Fibroblast of skin of right biceps (primary cell): ENCODE measurements around the gene AFG1L.
"Not testable (repeated sequence)": the region's sequence is repeated elsewhere in the genome, so short reads cannot be mapped to it uniquely, and the experiment has no call there.

ENCODE experiments used
- DNase-seq: peaks from one replicate; pipeline ENCODE4 v3.0.0-alpha.2; 2013

Gene AFG1L

GRCh38 chr6:108355120-108355519 is 60.3 kb downstream of the AFG1L start:
- DNase-seq, result no peak

GRCh38 chr6:108355890-108356289 is 61.0 kb downstream of the AFG1L start:
- DNase-seq, result no peak

DNA sequence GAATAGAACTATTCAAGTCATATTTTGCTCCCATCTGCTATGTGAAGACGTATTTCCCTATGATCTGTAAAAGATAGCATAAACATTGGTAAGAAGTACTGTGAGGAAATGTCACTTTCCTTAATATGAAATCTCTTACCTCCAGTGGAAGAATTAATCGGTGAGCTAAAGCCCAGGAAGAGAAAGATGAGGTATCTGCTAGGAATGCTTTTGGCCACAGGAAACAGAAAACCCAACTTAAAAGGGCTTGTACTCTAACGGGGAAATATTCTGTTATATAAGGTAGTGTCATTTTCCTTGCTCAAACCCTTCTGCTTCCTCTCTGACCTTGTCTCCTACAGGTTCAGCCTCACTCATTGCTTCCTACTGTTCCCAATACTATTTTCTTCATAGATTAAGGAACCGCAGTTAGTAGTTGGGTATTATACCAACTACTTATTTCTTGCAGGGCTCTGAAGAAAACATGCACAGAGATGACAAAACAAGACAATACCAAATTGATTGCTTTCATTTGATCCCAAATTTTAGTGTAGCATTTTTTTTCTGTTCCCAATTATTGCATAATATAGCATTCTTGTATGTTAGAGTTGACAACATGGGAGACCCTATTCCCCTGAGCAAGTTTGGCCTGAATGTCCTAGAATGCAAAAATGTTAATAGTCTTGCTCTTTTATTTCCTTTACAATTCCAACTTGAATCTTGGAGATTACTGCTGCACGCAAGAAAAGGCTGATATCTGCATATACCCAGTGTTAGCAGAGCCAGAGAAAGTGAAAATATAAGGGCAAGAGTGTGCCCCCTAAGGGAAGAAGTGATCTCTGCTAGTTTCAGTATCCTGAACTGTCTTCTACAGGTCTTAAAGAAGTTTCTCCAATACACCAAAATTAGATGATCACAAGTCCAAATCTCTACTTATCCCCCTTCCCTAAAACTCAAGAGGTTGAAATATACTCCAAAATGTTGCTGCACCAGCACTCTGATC is 65.3 kb downstream of the AFG1L start:
- peak; percentile 19 for DNase-seq

- no peak for DNase-seq
Measured at GRCh38 chr6:108360919-108361311, 66.1 kb downstream of the AFG1L start.

DNA sequence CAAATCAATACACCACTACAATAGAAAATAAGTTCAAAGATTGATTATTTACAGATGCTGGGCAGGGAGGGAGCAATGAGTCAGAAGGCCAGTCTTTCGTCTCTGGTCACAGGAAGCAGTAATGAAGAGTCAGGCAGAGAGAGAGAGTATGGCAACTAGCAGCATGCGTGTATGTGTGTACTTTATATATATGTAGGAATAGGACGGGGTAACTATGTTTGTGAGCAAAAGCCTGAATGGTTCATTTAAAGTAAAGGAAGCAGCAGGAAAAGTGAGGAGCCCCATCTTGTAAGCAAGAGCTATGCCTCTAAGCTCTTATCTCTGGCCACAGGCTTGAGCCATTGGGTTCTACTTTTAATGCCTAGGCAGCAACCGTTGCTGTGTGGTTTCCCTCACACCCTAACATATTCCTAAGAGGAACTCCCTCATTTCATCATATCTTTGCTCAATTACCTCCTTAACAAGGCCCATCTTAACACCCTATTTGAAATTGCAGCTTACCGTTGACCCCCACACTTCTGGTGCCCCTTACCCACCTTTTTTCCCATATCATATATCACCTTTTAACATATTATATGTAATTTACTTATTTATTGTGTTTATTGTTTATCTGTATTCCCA is 66.6 kb downstream of the AFG1L start:
- DNase-seq, result no peak

GRCh38 chr6:108362455-108362854 is 67.6 kb downstream of the AFG1L start:
- no peak for DNase-seq

DNA sequence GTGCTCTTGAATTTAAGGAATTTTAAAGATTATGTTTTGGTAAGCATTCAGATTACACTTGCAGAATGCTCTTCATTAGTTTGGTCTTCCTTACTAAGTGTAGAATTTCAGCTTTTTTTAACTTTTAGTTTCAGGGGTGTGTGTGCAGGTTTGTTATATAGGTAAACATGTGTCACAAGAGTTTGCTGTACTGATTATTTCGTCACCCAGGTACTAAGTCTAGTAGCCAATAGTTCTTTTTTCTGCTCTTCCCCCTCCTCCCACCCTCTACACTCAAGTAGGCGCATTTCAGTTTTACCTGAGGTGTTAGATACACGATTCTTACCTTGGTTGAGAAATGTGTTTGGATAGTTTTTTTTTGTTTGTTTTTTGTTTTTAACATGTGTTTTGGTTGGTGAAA is 68.3 kb downstream of the AFG1L start:
- no peak for DNase-seq

- peak; percentile 2 for DNase-seq
Measured at GRCh38 chr6:108363889-108364313, 69.0 kb downstream of the AFG1L start.

DNA sequence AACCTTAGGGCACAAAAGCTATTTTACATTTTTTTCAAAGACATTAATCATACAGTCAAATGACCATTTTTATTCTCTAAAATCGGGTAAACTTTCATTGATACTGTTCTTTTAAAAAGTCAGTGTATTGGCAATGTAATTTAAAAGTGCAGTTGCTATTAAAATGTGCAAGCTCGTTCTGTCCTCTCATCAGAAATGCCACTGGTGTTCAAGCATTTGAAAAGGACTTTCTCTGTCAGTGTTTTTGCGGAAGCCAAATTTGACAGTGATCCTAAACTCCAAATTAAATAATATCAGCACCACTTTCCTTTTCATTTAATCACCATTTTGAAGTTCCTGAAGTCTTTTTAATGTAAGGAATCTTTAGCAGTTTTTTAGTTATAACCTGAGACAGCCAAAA is 69.6 kb downstream of the AFG1L start:
- DNase-seq, result no peak

- DNase-seq, result no peak
Measured at GRCh38 chr6:108365478-108365877, 70.6 kb downstream of the AFG1L start.

- DNase-seq, result no peak
Measured at GRCh38 chr6:108366236-108366635, 71.4 kb downstream of the AFG1L start.

DNA sequence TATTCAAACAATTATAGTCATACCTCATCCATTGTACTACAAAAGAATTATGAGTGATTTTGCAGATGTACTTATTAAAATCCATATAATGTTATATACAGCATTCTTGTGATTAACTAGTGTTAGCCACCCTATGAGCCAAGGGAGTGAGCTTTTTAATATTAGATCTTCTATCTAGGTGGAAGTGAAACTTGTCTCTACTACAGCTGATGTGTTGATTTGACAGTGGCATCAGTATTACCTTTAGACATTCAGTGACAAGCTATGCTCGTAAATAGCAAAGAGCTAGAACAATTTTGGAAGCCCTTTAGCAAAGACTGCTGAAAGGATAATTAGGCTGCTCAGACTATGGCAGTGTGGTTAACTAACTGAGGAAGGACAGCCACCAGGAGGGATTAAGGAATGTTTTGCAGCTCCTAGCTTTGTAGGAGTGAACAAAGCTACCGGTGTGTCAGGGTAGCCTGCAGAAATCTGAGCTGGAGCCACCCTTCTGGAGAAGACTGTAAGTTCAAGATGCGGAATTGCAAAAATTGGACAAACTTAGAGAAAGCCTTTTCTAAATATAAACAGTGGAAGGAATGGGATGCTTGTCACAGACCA is 73.7 kb downstream of the AFG1L start:
- DNase-seq, result no peak

DNA sequence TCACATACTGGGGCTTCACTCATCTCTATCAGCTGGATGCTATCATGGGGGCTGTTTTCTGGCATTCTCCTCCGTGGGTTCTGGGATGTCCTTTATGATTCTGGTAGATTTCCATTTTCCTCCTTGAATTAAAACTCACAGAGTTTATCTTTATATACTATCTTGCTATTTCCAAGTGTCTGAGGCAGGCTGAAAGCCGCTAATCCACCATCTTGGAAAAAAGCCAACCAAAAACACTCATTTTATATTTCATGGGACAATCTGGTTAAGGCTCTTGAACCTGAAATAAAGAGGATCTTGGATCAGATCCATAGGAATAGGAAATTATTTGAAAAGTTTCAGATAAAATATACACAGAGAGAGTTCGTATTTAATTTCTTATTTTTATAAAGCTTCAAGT is 86.0 kb downstream of the AFG1L start:
- no peak for DNase-seq

- DNase-seq, result no peak
Measured at GRCh38 chr6:108383981-108384380, 89.1 kb downstream of the AFG1L start.

DNA sequence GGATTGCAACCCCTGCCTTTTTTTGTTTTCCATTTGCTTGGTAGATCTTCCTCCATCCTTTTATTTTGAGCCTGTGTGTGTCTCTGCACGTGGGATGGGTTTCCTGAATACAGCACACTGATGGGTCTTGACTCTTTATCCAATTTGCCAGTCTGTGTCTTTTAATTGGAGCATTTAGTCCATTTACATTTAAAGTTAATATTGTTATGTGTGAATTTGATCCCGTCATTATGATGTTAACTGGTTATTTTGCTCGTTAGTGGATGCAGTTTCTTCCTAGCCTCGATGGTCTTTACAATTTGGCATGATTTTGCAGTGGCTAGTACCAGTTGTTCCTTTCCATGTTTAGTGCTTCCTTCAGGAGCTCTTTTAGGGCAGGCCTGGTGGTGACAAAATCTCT is 94.3 kb downstream of the AFG1L start:
- DNase-seq, result not testable (repeated sequence)

DNA sequence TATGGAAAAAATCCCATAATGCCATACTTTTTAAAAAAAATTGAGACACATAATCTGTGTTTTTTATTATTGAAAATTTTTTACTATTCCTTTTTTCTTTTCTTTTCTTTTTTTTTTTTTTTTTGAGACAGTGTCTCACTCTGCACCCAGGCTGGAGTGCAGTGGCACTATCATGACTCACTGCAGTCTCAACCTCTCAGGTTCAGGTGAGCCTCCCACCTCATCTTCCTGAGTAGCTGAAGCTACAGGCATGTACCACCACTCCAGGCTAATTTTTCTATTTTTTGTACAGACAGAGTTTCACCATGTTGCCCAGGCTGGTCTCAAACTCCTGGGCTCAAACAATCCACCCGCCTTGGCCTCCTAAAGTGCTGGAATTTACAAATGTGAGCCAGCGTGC is 100.4 kb downstream of the AFG1L start:
- DNase-seq, result no peak

- DNase-seq, result peak; percentile 21
Measured at GRCh38 chr6:108403236-108403635, 108.4 kb downstream of the AFG1L start.

DNA sequence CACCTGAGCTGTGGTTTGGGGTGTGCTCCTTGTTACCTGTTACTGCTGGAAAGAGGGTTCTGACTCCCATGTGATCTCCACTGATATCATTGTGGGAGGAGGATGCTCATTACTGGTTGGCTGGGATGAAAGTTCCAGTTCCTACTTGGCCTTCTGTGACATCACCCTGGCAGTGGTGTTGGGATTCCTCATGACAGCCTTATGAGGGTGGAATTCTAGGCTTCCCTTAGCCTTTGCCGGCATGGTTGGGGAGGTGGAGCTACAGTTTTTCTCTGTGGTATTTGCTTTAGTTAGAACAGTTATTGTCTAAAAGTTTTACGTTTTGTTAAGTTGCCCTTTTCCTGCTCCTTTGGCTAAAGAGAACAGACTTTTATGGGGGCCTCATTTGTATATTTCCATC is 112.1 kb downstream of the AFG1L start:
- no peak for DNase-seq

DNA sequence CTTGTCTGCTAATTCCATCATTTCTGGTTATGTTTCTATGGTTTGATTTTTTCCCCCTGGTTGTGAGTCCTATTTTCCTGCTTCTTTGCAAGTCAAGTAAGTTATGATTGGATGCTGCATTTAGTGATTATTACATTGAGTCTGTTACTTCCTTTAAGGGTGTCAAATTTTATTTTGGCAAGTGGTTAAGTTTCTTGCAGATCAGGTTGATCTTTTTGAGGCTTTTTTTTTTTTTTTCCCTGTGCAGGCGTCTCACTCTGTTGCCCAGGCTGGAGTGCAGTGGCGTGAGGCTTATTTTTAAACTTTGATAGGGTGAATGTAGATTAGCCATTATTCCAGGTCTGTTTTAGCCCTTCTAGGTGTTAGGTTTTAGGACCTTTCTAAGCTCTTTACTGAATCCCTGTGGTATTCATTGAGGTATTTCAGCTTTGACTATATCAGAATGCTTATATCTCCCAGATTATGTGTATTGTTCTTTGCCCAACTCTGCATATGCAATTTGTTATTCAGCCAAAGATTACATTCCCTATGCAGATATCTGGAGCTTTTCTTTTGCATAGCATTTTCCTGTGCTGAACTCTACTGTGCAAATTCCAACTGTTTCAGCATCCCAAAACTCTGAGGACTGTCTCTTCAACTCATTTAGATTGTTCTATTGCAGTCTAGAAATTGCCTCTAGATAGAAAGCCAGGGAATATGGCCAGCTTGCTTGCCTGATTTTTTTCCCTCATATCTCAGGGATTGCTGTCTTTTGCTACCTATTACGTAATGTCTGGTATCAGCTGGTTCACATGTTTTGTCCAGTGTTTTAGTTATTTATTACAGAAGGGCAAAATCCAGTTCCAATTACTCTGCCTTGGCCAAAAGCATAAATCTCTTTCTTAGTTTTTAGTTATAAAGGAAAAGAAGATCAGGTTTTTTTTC is 113.3 kb downstream of the AFG1L start:
- no peak for DNase-seq

DNA sequence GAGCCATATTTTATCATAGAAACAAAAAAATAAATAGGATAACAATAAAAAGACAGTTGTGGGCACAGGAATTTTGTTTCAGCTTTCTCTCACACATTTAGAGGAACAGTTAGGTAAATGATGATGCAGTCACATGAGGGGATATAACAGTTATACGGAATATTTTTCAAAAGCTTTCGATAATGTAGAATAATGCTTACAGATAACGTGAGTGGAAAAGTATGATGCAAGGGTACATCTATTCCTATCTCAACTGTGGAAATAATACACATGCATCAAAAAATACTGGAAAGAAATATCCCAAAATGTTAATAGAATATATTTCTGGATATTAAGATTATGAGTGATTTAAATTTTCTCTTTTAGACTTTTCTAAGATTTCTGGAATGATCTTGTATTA is 114.0 kb downstream of the AFG1L start:
- DNase-seq, result no peak

GRCh38 chr6:108416047-108416833 is 121.4 kb downstream of the AFG1L start:
- not testable (repeated sequence) for DNase-seq

DNA sequence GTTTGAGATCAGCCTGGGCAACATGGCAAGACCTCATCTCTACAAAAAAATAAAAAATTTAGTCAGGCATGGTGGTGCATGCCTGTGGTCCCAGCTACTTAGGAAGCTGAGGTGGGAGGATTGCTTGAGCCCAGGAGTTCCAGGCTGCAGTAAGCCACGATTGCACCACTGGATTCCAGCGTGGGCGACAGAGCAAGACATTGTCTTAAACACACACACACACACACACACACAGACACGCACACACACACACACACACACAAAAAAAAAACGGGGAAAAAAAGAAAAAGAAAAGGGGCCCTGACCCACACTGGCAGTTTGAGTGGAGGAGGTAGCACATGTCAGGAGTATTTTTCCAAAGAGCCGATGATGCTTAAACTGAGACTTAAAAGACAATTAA is 122.2 kb downstream of the AFG1L start:
- DNase-seq, result peak; percentile 25
